Measurements from ENCODE around the gene PRH2.

PRH2 gene

GRCh38 chr12:10928746-10929286 is at the start of gene PRH2:
Gene PRH2 (plus strand): TSS chr12:10929236. CDS start chr12:10929274, 38 bp downstream.
- DNase-seq, result no peak

GRCh38 chr12:10884086-10884725 is 44.8 kb upstream of the PRH2 start, which contains the start of gene PRH1:
Gene PRH1 (minus strand): TSS chr12:10884255. CDS start chr12:10884217, 38 bp downstream.
- no peak for DNase-seq

- DNase-seq, result no peak
Observed at GRCh38 chr12:10889226-10889625, 39.8 kb upstream of the PRH2 start.

GRCh38 chr12:10891937-10892336 is 37.1 kb upstream of the PRH2 start:
- no peak for DNase-seq

GRCh38 chr12:10896854-10897253 is 32.2 kb upstream of the PRH2 start:
- no peak for DNase-seq

GRCh38 chr12:10900530-10900929 is 28.5 kb upstream of the PRH2 start:
- no peak for DNase-seq

GRCh38 chr12:10900972-10901371 is 28.1 kb upstream of the PRH2 start:
- DNase-seq, result no peak

GRCh38 chr12:10901427-10901826 is 27.6 kb upstream of the PRH2 start:
- no peak for DNase-seq

GRCh38 chr12:10904686-10905085 is 24.4 kb upstream of the PRH2 start:
- no peak for DNase-seq

GRCh38 chr12:10909462-10909861 is 19.6 kb upstream of the PRH2 start, which contains the start of gene TAS2R13:
Gene TAS2R13 (minus strand): TSS chr12:10909562. CDS start chr12:10909298, 264 bp downstream.
- no peak for DNase-seq

GRCh38 chr12:10910380-10910779 is 18.7 kb upstream of the PRH2 start:
- no peak for DNase-seq

- DNase-seq, result no peak
Observed at GRCh38 chr12:10919809-10920208, 9.2 kb upstream of the PRH2 start.

- DNase-seq, result no peak
Observed at GRCh38 chr12:10926269-10926668, 2.8 kb upstream of the PRH2 start.

GRCh38 chr12:10936506-10936905 is 7.5 kb downstream of the PRH2 start:
- no peak for DNase-seq

GRCh38 chr12:10939163-10939562 is 10.1 kb downstream of the PRH2 start, which contains the start of gene TAS2R14:
Gene TAS2R14 (minus strand): TSS chr12:10939263. CDS start chr12:10939207, 56 bp downstream.
- DNase-seq, result no peak

GRCh38 chr12:10940389-10940788 is 11.4 kb downstream of the PRH2 start:
- no peak for DNase-seq

- no peak for DNase-seq
Observed at GRCh38 chr12:10941369-10941768, 12.3 kb downstream of the PRH2 start.

GRCh38 chr12:10941916-10942607 is 13.0 kb downstream of the PRH2 start:
- DNase-seq, result no peak

GRCh38 chr12:10943167-10943566 is 14.1 kb downstream of the PRH2 start:
- DNase-seq, result no peak

- no peak for DNase-seq
Observed at GRCh38 chr12:10952645-10953044, 23.6 kb downstream of the PRH2 start.

GRCh38 chr12:10956085-10956484 is 27.0 kb downstream of the PRH2 start:
- no peak for DNase-seq

- DNase-seq, result no peak
Observed at GRCh38 chr12:10957741-10958140, 28.7 kb downstream of the PRH2 start.

- no peak for DNase-seq
Observed at GRCh38 chr12:10959804-10960203, 30.8 kb downstream of the PRH2 start.

- no peak for DNase-seq
Observed at GRCh38 chr12:10960211-10960610, 31.2 kb downstream of the PRH2 start.

Data from NCI-H1092 treated with DMSO at 0.1 percent for 48 hours (cell line).